GM21381 (cell line): Measurements from ENCODE around the gene LYL1.

Source experiments
- ATAC-seq: cut with Tn5 transposase; IDR thresholded peaks from one replicate; pipeline ENCODE4 v1.9.1; 2021; ENCODE audit warnings: mild to moderate bottlenecking, moderate library complexity; ENCODE audit not compliant: unreplicated experiment

The LYL1 gene

DNA sequence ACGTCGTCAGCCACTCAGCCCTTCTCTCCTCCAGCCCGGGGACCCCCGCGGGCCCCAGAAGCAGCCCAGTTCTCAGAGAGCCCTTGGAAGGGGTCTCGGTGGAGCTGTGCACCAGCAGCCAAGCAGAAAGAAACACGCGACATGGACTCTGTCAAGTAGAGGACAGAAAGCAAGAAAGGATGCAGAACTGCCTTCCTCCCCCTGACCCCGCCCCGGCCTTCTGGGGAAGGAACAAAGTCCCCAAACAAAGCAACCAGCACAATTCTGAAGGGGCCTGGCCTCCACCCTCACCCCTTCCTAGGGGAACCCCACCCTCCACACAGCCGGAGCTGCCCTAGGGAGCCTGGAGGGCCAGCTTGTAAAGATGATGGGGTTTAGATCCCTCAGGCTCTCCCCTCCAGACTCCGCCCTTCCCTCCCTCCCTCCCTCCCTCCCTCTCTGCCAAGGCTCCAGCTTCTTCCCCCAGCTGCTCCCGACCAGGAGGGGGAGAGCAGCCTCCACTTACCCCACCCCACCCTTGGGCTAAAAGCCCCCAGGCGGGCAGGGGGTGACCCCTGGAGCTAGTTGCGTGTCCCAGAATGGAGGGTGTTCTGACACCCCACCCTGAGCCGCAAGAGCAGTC, 7.8 kb downstream of the LYL1 start:
- no peak for ATAC-seq

DNA sequence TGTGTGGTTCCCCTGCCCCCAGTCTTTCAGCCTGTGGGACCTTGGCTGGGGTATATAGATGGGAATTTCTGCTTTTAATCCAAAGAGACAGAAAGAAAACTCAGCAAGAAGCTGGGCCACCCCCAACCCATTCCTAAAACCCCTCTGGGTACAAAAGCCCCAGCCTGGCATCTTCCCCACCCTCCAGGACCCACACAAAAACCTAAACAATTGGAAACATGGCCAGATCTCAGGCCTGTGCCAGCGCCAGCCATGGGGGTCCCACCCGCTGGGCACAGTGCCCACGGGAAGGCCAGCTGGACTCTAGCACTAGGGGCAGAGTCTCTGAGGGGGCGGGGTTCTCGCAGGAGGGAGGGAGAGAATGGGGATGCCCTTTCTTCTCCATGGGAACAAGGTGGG, 8.6 kb downstream of the LYL1 start:
- no peak for ATAC-seq

DNA sequence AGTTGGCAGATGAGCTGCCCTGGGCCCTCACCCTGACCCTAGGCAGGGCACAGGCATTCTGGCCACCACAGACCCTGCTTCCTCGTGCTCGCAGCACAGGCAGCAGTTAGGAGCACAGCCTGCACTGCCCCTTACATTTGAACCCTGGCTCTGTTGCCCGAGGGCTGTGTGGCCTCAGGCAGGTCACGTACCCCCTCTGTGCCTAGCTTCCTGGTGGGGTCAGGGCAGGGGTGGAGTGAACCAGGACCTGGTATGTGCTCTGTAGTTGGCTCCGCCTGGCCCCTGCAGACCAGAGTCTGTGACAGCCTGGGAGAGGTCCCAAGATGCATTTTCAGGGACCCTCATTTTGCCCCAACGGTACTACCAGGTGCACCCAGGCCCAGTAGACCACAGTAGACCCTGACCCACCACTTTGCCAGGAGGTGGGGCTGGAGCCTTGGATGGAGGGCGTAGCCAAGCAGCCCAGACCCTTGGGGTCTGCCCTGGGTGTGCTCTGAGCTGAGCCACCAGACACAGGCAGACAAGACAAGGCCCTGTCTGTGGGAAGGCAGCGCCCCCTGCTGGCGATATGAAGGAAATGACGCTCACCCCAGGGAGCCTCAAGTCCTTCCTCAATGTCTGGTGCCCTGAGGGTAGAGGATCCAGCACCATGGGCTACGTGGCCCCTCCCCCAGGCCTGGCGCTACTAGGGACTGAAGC, 9.1 kb downstream of the LYL1 start:
- ATAC-seq: no peak

DNA sequence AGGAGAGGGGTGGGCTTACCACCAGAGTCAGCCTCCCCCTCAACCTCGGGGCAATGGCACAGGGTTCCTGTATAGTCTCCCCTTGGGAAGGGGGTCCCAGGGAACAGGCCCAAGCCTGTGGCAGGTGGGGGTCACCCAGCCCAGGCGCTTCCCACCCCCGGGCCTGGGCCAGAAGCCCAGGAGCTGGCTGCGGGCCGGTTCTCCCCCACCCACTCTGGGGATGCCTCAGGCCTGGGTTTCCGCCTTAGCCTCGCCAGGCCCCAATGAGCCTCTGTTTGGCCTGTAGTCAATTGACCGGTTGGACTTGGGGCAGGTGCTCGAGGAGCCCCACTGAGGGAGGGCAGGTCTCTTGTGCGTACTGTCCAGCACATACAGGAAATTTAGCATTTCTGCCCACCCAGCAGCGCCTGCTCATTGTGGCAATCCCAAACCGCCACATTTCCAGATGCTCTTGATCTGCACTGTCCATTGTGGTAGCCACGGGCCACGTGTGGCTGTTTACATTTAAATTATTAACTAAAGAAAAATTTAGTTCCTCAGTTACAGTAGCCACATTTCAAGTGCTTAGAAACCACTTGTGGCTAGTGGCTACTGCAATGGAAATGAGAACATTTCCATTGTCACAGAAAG, 9.9 kb downstream of the LYL1 start:
- no peak for ATAC-seq

DNA sequence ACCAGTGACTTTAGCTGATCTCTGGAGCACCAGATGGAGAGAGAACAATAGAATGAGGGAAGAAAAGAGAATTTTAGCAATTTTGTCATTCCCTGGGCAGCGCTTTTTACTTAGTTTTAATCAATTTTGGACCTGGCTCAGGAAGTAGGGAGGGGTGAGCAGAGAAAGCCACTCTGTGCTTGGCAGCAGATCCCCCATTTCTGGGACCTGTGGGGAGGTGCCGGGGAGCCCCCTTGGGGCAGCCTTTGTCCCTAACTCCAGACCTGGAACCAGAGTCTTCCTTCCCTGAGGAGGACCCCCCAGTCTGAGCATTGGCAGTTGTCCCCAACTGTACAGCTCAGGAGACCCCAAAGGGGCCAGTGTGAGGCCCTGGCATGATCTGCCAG, 10.5 kb downstream of the LYL1 start:
- no peak for ATAC-seq

DNA sequence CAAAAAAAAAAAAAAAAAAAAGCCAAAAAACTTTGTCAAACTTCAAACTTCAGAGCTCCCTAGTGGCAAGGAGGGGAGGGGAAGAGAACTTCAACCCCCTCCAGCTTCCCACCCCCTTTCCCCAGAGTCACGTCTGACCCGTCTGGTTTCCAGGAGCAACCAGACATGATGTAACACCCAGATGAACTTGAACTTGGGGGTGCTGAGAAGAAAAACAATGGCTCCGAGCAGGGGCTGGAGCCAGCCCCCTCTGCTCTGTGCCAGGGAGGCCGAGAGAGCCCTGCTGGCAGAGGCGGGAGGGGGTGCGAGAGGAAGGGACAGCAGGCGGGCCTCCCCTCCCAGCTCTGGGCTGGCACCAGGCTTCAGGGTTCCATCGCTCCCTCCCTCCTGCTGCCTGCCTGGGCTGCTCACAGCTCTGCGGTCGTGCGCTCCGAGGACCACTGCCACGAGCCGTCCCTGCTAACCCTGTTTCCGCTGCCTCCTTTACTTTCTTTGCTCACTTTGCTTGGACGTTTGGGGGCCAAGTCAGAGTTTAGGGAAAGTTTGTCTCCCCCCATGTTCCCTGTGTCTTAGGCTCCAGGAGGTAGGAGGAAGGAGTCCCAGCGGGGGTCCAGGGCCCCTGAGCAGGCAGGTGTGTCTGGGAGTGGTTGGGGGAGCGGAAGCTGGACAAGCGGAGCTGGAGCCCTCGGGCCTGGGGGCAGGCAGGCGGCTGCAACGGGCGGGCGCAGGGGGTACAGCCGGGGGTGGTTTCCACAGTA, 11.1 kb downstream of the LYL1 start:
- no peak for ATAC-seq

DNA sequence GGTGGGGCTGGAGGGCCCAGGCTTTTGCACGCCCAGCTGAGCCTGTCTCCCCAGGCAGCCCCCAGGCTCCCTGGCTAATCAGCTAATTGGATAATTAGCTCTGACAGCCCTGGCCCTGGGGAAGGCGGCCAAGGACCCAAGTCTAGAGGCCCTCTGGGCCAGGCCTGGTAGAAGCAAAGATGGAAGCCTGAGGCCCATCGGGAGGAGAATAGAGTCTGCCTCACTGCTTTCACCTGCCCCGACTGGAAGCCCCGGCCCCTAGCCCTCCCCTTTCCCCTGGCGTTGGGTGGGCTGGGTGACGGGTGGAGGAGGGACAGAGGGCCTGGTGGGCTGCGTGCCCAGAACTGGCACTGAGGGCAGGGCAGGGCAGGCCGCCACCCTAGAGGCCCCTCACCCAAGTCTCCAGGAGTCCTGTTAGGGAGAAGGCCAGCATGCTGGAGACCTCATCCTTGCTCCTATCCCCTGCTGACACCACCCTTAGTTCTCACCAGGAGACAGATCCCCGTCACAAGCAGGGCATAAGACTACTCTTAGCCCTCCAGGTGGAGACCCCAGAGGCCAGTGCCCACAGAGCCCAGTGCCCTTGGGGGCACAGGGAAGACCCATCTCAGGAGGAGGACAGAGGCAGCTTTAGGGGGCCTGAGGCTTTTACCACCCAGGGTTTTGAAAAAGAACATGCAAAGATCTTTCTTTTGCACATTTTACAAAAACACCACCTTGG, 12.0 kb downstream of the LYL1 start:
- no peak for ATAC-seq

DNA sequence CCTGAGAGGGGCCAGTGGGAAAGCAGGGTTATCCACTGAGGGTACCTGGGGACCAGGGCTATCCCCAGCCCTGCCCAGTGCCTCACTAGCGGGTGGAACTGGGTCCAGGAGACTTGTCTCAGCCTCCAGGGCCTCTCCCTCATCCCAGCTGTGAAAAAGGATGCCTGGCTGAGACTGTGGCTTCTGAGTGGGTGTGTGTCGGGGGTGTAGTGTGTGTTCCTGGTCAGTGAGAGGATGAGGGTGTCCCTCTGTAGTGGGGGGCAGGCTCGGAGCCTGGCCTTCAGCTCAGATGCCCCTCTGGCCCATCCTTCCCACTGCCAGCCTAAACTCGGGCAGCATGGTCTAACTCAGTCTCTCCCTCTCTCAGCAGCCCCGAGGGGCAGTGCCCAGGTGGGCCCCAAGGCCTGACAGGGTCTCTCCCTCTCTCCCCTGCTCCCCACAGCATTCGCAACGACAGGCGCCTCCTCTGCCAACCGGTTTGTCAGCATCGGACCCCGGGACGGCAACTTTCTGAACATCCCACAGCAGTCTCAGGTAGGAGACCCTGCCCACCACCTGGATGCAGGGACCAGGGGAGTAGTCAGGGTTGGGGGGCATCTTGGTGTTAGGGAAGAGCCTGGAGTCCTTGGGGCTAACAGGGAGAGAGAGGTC, 12.7 kb downstream of the LYL1 start:
- ATAC-seq: no peak

DNA sequence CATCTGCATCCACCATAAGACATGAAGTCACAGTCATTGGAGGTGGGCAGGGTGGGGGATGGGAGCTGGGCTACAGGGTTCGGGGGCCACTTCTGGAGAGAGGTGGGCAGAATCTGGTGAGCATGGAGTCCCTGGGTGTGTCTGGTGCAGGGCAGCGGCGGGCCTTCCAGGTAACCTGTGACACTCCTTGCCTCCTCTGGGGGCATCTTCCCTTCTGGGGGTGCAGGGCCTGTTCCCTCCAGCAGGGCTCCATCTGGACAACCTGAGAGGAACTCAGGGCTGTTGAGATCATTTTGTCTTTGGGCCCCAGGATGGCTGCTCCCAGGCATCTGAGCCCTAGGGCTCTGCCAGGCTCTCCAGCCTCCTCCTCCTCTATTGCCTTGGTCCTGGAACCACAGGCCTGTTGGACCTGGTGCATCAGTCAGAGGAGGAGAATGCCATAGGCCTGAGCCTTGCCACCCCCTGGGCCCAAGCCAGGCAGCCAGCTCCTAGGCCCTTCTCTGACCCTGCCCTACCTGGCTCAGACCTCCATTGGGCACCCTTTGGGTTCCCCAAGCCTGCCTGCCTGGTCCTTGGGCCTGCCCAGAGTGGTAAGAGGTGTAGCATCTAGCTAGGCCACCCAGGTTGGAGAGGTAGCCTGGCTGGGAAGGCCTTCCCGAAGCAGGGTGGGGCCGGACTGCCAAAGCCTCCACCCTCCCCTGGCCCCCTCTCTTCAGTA, 13.4 kb downstream of the LYL1 start:
- ATAC-seq: no peak

DNA sequence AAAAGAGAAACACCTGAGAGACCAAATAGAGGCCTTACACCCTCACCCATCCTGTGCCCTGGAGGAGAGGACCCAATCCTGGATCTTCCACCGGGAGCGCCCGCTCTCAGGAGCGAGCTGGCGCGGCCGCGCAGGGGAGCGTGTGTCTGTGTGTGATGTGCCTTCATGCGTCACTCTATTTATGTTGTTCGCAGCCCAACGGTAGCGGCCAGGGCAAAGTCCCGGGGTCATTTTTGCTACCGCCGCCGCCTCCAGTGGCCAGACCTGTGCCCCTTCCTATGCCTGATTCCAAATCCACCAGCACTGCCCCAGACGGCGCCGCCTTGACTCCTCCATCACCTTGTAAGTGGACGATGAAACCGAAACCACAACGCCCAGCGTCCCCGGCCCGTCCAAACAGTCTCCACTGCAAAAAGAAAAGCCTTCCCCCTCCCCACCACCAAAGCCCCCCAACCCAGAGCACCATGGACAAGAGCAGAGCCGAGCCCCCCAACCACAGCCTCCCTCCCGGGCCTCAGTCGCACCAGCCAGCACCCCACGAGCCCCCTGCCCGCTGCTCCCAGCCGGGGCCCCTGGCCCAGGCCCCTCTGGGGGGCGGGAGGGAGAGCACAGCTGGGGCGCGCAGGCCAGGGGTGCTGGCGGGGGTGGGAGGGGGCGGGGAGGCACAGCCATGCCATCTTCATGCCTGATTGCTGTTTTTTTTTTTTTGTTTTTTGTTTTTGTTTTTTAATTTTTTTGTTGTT, 14.7 kb downstream of the LYL1 start:
- no peak for ATAC-seq

DNA sequence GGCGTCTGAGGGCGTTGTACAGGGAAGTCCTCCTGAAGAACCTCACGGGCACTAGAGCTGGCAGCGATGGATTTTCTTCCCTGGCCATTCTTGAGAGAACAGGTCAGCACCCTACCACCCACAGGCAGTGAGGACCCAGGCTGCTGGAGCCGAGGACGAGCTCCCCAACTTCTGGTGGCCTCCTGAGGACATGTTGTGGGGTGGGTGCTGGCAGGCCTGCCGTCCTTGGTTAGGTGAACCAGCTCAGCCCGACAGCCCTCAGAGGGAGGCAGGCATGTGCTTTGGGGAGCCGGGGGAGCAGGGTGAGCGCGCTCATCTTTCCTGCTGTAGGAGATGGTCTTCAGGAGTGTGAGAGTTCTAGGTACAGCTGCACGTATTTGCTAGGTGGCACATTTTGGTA, 15.4 kb downstream of the LYL1 start:
- ATAC-seq: no peak

DNA sequence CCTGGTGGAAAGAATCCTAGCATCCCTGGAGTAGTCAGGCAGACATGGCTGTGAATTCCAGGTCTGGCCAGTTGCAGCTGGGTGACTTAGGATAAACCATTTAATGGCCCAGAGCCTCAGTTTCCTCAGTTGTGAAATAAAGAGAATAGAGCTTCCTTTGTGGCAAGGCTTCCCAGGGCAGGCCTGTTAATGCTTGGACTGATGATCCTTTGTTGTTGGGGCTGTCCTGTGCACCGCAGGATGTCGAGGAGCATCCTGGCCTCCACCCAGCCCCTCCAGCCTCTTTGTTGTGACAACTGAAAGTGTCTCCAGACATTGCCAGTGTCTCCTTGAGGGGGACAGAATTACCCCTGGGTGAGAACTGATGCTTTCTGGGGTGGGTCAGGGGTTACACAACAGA, 16.3 kb downstream of the LYL1 start:
- ATAC-seq: no peak

DNA sequence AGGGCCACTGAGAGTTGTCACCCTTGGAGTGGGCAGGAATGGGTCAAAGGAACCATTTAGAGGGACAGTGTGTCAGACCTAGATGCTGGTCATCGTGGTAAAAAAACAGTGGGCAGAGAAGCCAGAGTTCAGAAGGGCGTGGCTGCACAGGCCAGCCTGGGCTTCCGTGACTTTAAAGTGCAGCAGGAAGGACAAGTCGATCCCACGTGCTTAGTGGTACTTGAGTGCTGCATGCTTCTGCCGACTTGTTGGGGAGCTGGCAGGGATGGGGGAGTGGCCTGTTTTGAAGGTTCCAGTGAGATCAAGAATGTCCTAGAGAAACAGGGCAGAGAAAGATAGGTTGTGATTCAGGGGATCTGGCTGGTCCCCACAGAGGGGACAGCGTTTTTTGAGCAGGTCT, 17.0 kb downstream of the LYL1 start:
- ATAC-seq: no peak

DNA sequence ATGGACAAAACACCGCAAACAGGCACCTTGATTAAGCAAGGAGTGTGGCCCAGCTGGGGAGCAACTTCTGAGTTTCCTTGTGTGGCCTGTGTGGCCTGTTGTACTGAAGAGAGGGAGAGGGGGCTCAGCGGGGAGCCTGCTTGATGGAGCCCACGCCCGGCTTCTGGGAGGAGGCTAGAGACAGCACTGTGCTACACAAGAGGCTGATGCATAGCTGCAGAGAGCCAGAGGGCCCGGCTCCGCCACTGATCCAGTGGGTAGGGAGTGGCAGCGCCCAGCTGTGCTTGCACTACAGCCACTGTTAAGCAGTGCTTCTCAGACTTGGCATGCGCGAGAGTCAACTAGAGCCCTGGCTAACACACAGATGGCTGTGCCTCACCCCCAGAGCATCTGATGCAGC, 19.0 kb downstream of the LYL1 start:
- ATAC-seq: no peak

DNA sequence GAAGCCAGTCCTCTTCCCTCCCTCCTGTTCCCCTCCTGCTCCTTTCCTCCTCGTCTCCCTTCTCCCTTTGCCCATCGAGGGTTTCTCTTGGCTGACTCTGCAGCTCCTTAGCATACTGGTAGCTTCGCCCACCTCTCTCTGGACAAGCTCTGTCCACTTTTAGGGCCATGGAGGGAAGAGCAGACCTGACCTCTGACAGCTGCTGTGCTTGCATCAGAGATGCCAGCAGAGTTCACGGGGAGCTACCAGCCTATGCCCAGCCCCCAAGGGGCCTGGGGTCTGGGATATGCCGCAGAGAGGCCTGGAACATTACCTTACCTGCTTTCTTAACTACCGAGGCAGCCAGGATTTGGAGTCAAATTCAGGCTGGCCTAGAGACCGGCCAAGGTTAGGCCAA, 19.7 kb downstream of the LYL1 start:
- no peak for ATAC-seq

DNA sequence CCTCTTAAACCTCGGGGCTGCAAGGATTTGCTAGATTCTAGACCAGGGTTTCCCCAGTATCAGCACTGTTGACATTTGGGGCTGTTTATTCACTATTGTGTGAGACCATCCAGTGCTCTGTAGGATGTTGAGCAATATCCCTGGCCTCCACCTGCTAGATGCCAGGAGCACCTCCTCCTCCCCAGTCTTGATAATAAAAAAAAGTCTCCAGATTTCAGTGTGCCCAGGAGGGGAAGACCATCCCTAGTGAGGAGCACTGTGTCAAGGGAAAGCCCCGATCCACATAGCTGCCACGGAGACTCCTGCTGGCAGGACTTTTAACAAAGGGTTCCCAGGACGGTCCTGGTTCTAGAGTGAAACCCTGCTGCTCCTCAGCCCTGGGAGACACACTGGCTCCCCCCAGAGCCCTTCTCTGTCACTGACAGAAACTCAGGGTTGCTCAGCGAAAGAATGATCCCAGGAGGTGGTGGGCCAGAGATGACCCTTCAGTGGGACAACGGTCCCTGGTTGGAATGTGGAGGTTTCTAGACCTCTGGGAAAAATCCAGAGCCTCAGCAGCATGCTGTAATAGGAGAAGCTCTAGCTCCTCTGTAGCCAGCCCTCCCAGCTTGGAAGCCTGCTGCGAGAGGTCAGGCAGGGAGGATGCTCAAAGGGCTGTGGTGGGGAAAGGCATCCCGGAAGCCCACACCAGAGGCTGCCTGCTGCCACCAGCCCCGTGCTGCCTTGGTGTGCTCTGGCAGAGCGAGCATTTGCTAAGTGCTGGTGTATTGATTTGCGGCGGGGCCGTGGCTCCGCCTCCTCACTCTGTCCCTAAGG, 20.3 kb downstream of the LYL1 start:
- ATAC-seq: no peak

DNA sequence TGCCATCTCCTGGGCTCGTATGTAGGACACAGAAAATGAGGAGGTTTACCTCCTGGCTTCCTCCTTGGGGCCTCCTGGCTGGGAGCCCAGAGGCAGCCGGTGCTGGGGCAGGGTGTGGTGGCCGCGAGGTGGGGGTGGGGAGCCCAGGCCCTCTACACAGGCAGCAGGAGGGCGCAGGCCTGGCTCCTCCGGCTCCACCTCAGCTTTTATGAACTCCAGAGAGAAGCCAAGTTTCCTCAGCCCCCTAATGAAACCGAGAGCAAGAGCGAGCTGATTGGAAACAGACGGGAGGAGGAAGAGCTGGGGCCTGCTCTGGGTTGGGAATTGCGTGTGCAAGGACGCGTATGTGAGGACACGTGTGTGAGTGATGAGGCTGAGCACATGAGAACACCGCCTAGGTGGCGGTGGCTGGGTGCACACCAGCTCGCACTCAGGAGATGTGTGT, 23.1 kb downstream of the LYL1 start:
- no peak for ATAC-seq

DNA sequence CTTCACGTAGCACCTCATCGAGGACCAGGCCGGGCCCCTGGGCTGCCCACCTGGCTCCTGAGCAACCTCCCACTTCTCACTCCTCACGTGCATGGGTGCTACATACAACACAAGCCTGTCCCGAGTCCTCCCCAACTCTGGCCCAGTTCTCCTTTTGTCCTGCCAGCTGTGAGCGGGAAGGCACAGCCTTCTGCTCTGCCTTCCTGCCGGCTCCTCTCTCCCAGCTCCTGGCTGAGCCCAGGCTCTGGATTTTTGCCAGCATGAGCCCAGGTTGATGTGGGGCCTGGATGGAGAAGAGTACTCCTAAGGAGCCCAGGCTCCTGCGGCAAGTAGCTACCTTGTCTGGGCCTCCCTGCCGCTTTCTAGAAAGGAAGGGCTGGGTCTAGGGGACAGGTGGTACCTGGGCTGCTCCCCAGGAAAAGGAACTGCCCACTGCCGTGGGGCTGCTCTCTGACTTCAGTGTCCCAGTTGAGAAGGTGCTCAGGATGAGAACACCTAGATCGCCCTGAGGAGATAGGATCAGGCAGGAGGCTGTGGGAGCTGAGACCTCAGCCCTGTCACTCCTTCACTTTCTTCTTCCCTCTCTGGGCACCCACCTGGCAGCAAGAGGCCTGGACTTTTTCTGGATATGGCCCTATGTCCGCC, 23.6 kb downstream of the LYL1 start:
- no peak for ATAC-seq
